Effector memory CD8-positive, alpha-beta T cell (primary cell): ENCODE results near the gene ARHGAP33.

Source experiments
- ATAC-seq: fragments of 150-1000 bp; cut with Tn5 transposase; replicated peaks from 2 replicates; pipeline ENCODE4 v1.10.0; 2021; ENCODE audit warnings: mild to moderate bottlenecking, moderate library complexity
- DNase-seq, 3 experiments: peaks; one replicate each; pipeline ENCODE4 v3.0.0; 2021
- H3K27ac Mint-ChIP-seq, 2 donors: one replicate each; pipeline ENCODE4 v1.8.0; 2022; ENCODE audit warnings: mild to moderate bottlenecking in 2 of 2, mixed read lengths in 2 of 2, moderate library complexity in 2 of 2
- H3K27me3 Mint-ChIP-seq, 2 donors: one replicate each; pipeline ENCODE4 v1.8.0; 2022; ENCODE audit warnings: mixed read lengths in 2 of 2
- H3K36me3 Mint-ChIP-seq: one replicate; pipeline ENCODE4 v1.8.0; 2022; ENCODE audit warnings: mild to moderate bottlenecking, moderate library complexity, mixed read lengths; ENCODE audit not compliant: insufficient read depth
- H3K4me1 Mint-ChIP-seq, 2 donors: one replicate each; pipeline ENCODE4 v1.8.0; 2022; ENCODE audit warnings: low read depth in 2 of 2, mixed read lengths in 2 of 2
- H3K4me3 Mint-ChIP-seq, 2 donors: one replicate each; pipeline ENCODE4 v1.8.0; 2022; ENCODE audit warnings: mild to moderate bottlenecking in 2 of 2, mixed read lengths in 2 of 2, moderate library complexity in 2 of 2
- H3K9me3 Mint-ChIP-seq, 2 donors: one replicate each; pipeline ENCODE4 v1.8.0; 2022; ENCODE audit warnings: mixed read lengths in 2 of 2

Gene ARHGAP33

DNA sequence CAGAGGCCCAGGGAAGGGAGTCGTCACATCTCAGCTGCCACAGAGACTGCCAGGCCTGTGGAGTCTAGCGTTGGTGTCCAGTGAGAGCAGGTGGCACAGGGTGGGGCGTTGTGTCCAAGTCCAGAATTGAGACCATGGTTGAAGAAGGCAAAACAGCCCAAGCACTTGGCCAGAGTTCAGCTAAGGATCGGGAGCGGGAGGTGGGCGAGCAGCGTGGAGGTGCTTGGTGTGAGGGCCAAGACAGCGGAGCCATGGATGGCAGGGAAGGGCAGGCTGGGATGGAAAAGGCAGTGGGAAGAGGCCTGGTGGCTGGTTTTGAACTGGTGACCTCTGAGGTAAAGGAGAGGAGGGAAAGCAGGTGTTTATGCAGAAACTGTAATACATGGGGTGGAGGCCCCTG is 41.1 kb upstream of the ARHGAP33 start:
- Mint-ChIP-seq H3K9me3 (no peaks in the 10 kb centered on the region), H3K4me1 (peaks cover 16 to 18% of the 10 kb centered on the region in 2 donors), H3K27me3 (no peaks in the 10 kb centered on the region), H3K4me3 (no peak overlapping the region), H3K27ac (peak overlapping the region in 1 of 2 donors; percentile 45), H3K36me3 (peaks cover 74% of the 10 kb centered on the region)
- ATAC-seq (no peak), DNase-seq (no peak)

- no peaks in the 10 kb centered on the region for H3K27me3 Mint-ChIP-seq
- H3K36me3 Mint-ChIP-seq, result peaks cover 71% of the 10 kb centered on the region
- ATAC-seq, result no peak
- DNase-seq, result no peak
- peak overlapping the region in 1 of 2 donors; percentile 16 for H3K27ac Mint-ChIP-seq
- no peak overlapping the region for H3K4me3 Mint-ChIP-seq
- H3K9me3 Mint-ChIP-seq, result no peaks in the 10 kb centered on the region
- H3K4me1 Mint-ChIP-seq, result peaks cover 15 to 23% of the 10 kb centered on the region in 2 donors
These were observed 40.5 kb upstream of the ARHGAP33 start for GRCh38 chr19:35734889-35735288.

GRCh38 chr19:35736913-35737886 is 38.2 kb upstream of the ARHGAP33 start:
- no peak overlapping the region for H3K4me3 Mint-ChIP-seq
- peaks cover 18 to 30% of the 10 kb centered on the region in 2 donors for H3K4me1 Mint-ChIP-seq
- DNase-seq, result no peak
- no peaks in the 10 kb centered on the region for H3K9me3 Mint-ChIP-seq
- H3K36me3 Mint-ChIP-seq, result peaks cover 57% of the 10 kb centered on the region
- H3K27ac Mint-ChIP-seq, result peak overlapping the region in 1 of 2 donors; percentile 69
- no peaks in the 10 kb centered on the region for H3K27me3 Mint-ChIP-seq
- ATAC-seq, result no peak

DNA sequence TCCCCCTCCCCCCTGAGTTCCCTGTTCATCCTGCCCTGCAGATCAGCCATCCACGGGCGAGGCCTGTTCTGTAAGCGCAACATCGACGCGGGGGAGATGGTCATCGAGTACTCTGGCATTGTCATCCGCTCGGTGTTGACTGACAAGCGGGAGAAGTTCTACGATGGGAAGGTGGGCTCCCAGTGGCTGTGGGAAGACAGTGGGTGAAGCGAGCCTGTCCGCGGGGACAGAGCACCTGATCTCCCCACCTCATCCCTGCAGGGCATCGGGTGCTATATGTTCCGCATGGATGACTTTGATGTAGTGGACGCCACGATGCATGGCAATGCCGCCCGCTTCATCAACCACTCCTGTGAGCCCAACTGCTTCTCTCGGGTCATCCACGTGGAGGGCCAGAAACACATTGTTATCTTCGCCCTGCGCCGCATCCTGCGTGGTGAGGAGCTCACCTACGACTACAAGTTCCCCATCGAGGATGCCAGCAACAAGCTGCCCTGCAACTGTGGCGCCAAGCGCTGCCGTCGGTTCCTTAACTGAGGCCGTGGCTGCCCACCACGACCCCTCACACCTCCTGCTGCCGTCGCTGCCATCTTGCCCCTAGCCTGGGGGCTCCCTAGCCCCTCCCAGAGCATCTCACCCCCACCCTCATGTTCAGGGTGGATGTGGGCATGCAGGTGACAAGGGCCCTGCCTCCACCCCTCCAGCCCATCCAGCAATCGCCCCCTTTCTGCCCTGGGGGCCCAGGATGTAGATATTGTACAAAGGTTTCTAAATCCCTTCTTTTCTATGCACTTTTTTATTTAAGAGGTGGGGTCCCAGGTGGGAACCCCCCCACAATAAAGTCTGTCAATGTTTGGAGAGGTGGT is 37.1 kb upstream of the ARHGAP33 start:
- H3K27me3 Mint-ChIP-seq, result no peaks in the 10 kb centered on the region
- peaks cover 50% of the 10 kb centered on the region for H3K36me3 Mint-ChIP-seq
- H3K4me3 Mint-ChIP-seq, result peak overlapping the region; percentile 25 to 44
- peaks cover 25 to 38% of the 10 kb centered on the region in 2 donors for H3K4me1 Mint-ChIP-seq
- ATAC-seq (no peak), DNase-seq (no peak)
- H3K9me3 Mint-ChIP-seq, result no peaks in the 10 kb centered on the region
- peak overlapping the region in 1 of 2 donors; percentile 69 for H3K27ac Mint-ChIP-seq

GRCh38 chr19:35738887-35739229 is 36.5 kb upstream of the ARHGAP33 start:
- H3K4me3 Mint-ChIP-seq, result peak overlapping the region; percentile 25 to 44
- H3K36me3 Mint-ChIP-seq, result peaks cover 47% of the 10 kb centered on the region
- ATAC-seq (no peak), DNase-seq (no peak)
- H3K4me1 Mint-ChIP-seq, result peaks cover 27 to 37% of the 10 kb centered on the region in 2 donors
- no peak overlapping the region for H3K27ac Mint-ChIP-seq
- no peaks in the 10 kb centered on the region for H3K9me3 Mint-ChIP-seq
- H3K27me3 Mint-ChIP-seq, result no peaks in the 10 kb centered on the region

- H3K4me3 Mint-ChIP-seq, result peak overlapping the region; percentile 44 to 86
- H3K4me1 Mint-ChIP-seq, result peaks cover 28 to 38% of the 10 kb centered on the region in 2 donors
- ATAC-seq (no peak), DNase-seq (no peak)
- H3K9me3 Mint-ChIP-seq, result no peaks in the 10 kb centered on the region
- peaks cover 46% of the 10 kb centered on the region for H3K36me3 Mint-ChIP-seq
- no peak overlapping the region for H3K27ac Mint-ChIP-seq
- H3K27me3 Mint-ChIP-seq, result no peaks in the 10 kb centered on the region
These were observed 35.9 kb upstream of the ARHGAP33 start for GRCh38 chr19:35739275-35740107.

GRCh38 chr19:35740108-35740422 is 35.3 kb upstream of the ARHGAP33 start:
- Mint-ChIP-seq H3K27ac (peak overlapping the region in 1 of 2 donors; percentile 93), H3K27me3 (no peaks in the 10 kb centered on the region), H3K4me3 (peak overlapping the region; percentile 86 to 94), H3K9me3 (no peaks in the 10 kb centered on the region), H3K36me3 (peaks cover 47% of the 10 kb centered on the region), H3K4me1 (peaks cover 30 to 41% of the 10 kb centered on the region in 2 donors)
- DNase-seq, result no peak
- peak; percentile 7 for ATAC-seq

- Mint-ChIP-seq H3K27ac (peak overlapping the region; percentile 22 to 93), H3K36me3 (peaks cover 47% of the 10 kb centered on the region), H3K4me1 (peaks cover 34 to 44% of the 10 kb centered on the region in 2 donors), H3K9me3 (no peaks in the 10 kb centered on the region), H3K4me3 (peak overlapping the region; percentile 86 to 94), H3K27me3 (no peaks in the 10 kb centered on the region)
- ATAC-seq, result peak; percentile 63
- peak; percentile 91 to 94 (median 91) for DNase-seq
These were observed 34.8 kb upstream of the ARHGAP33 start for GRCh38 chr19:35740423-35741202.

DNA sequence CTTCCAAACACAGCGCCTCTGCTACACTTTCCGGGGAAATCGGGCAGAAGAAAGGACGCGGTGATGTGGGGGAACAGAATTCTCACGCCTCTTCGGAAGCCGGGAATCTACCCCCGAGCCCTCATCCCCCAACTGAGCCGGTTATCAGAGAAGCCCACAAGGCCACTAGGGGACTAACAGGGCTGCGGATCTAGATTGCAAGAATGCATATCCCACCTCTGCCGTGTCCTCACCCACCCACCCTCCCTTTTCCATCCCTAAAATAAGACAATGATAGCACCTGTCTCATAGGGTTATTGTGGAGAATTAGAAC is 34.2 kb upstream of the ARHGAP33 start:
- Mint-ChIP-seq H3K27me3 (no peaks in the 10 kb centered on the region), H3K27ac (peak overlapping the region; percentile 22 to 93), H3K9me3 (no peaks in the 10 kb centered on the region), H3K4me3 (peak overlapping the region; percentile 86 to 94), H3K4me1 (peaks cover 39 to 46% of the 10 kb centered on the region in 2 donors), H3K36me3 (peaks cover 45% of the 10 kb centered on the region)
- DNase-seq (no peak), ATAC-seq (no peak)

DNA sequence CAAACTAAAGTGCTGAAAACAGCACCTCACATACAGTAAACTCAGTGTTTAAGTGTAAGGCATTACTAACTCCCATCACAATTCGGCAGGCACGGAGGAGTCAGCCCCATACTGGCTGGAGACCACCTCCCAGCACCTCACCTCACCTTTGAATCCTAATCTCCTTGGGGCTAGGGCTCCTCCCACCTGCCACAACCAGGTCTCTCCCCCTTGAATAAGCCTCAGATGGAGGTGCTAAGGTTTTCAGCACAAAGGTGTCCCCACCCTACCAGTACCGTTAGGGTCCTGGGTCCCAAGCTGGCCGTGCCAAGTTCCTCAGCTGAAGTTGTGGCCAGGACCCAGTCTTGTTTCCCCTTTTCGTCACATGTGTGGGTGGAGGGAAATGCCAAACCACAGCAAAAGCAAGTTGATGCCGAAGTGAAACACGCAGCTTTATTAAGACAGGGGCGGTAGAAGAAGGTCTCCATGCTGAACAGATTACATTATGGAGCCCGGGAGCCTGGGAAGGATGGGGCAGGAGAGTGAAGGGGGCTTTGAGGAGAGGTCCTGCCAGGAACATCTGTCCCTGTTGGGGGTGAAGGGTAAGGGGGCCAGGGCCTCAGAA is 33.1 kb upstream of the ARHGAP33 start, which contains the start of gene IGFLR1:
Gene IGFLR1, minus strand, starts transcription at position 332 of the 604 bp plus-strand sequence. CDS start 1,272 bp downstream, outside the sequence.
- H3K27me3 Mint-ChIP-seq, result no peaks in the 10 kb centered on the region
- DNase-seq, result peak; percentile 52 to 55 (median 53)
- peaks cover 40% of the 10 kb centered on the region for H3K36me3 Mint-ChIP-seq
- H3K9me3 Mint-ChIP-seq, result no peaks in the 10 kb centered on the region
- peak; percentile 2 for ATAC-seq
- peaks cover 45 to 49% of the 10 kb centered on the region in 2 donors for H3K4me1 Mint-ChIP-seq
- H3K27ac Mint-ChIP-seq, result peak within 1 kb of the TSS; percentile 87 to 93
- H3K4me3 Mint-ChIP-seq, result peak within 1 kb of the TSS; percentile 86 to 94

DNA sequence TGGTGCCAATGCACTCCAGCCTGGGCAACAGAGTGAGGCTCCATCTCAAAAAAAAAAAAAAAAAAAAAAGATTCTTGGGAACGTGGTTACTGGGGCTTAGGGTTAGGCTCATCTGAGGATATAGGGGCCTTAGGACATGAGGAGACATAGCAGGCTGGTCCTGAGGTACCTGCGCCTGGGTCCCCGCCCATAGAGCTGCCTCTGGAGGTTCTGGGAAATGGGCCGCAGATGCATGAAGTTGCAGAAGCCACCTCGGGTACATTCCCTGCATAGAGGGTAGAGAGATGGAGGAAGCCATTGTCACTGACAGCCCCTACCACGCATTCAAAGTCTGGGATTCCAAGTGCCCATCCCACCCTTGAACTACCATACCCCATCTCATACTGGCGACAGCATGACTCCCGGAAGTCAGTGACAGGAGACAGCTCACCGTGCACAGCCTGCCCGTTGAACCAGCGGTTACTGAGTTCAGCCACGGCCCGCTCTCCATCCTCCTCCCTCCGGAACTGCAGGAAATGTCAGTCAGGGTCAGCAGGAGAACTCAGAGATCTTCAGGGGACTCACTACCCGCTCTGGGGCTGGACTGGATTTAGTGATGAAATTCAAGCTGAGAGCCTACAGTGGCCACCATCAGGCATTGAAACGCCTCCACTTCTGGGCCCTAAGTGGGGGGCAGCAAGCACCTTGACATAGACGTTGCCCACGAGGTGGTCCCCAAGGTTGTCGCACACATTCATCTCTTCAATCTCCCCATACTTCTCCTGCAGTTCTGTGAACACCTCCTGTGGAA is 31.5 kb upstream of the ARHGAP33 start:
- Mint-ChIP-seq H3K4me1 (peaks cover 54 to 57% of the 10 kb centered on the region in 2 donors), H3K27me3 (no peaks in the 10 kb centered on the region), H3K4me3 (peak overlapping the region; percentile 86 to 94), H3K27ac (peak overlapping the region in 1 of 2 donors; percentile 98), H3K36me3 (peaks cover 36% of the 10 kb centered on the region), H3K9me3 (no peaks in the 10 kb centered on the region)
- DNase-seq (no peak), ATAC-seq (no peak)
